ENCODE results near the gene CAP2.

DNA sequence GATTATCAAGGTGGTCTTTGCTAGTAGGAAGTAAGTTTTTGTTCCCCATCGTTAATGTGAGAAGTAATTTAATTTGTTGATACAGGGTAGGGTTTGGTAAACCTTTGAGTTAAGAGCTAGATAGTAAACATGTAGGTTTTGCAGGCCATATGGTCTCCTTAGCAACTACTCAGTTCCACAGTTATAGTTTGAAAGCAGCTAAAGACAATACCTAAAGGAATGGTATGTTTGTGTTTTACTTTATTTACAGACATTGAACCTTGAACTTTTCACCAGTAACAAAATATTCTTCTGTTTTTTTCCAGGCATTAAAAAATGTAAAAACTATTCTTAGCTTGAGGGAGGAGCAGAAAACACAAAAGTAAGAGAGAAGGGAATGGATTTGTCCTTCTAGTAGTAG is 1.7 kb downstream of the CAP2 start:
- TF ChIP-seq POLR2AphosphoS5 (IDR thresholded peaks at IDR 0.05; ENCODE audit: low read depth, low read length), result no peak
- TF ChIP-seq, protein P1, sequence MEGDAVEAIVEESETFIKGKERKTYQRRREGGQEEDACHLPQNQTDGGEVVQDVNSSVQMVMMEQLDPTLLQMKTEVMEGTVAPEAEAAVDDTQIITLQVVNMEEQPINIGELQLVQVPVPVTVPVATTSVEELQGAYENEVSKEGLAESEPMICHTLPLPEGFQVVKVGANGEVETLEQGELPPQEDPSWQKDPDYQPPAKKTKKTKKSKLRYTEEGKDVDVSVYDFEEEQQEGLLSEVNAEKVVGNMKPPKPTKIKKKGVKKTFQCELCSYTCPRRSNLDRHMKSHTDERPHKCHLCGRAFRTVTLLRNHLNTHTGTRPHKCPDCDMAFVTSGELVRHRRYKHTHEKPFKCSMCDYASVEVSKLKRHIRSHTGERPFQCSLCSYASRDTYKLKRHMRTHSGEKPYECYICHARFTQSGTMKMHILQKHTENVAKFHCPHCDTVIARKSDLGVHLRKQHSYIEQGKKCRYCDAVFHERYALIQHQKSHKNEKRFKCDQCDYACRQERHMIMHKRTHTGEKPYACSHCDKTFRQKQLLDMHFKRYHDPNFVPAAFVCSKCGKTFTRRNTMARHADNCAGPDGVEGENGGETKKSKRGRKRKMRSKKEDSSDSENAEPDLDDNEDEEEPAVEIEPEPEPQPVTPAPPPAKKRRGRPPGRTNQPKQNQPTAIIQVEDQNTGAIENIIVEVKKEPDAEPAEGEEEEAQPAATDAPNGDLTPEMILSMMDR (IDR thresholded peaks at IDR 0.05), result no peak
